ENCODE data around the gene C16orf87. TPM values are rescaled to one million over a fixed set of nuclear protein-coding genes. Genes with fewer than 3 reads are reported as not detected.

The C16orf87 gene
- total RNA-seq, 1 donor from 2014 or later: 11.0 TPM

DNA sequence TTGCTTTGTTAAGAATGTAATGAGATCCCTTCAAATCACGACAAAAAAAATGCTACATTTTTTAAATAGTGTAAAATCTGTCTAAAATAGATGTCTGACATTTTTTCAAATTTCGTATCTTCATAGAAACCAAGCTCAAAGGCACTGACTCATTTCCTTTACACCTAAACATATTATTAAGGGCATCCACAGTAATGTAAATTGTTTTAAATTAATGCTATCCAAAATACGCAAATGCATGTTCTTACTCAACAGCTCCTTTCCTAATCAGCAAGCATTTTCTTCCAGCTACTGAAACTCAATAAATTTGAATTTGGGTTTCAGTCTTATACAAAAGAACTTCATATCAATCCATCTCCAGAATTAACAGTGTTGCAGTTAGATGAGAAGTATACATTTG is 4.3 kb downstream of the C16orf87 start:
- no peak overlapping the region for H3K9ac ChIP-seq (ENCODE audit: low read depth in 1 of 3, low read length in 3 of 3)
- no peak overlapping the region for H3K27ac ChIP-seq (ENCODE audit: low read depth, low read length)
- no peaks in the 10 kb centered on the region for H3K27me3 ChIP-seq (ENCODE audit: control insufficient read depth in 3 of 3, insufficient read depth in 3 of 3, low read length in 3 of 3)
- H3K4me1 ChIP-seq (ENCODE audit: control insufficient read depth in 3 of 3, insufficient read depth in 3 of 3, low read length in 3 of 3): peaks cover 0 to 9% (median 0%) of the 10 kb centered on the region in 3 donors
- peaks cover 0 to 3% (median 0%) of the 10 kb centered on the region in 3 donors for H3K36me3 ChIP-seq (ENCODE audit: control insufficient read depth in 3 of 3, insufficient read depth in 3 of 3, low read length in 3 of 3)
- H3K9me3 ChIP-seq (ENCODE audit: control insufficient read depth in 3 of 3, low read length in 3 of 3): no peaks in the 10 kb centered on the region
- no peak overlapping the region for H3K4me3 ChIP-seq (ENCODE audit: low read length in 3 of 3)

- Histone ChIP-seq H3K4me1 (ENCODE audit: control insufficient read depth in 3 of 3, insufficient read depth in 3 of 3, low read length in 3 of 3) (no peaks in the 10 kb centered on the region), H3K27me3 (ENCODE audit: control insufficient read depth in 3 of 3, insufficient read depth in 3 of 3, low read length in 3 of 3) (no peaks in the 10 kb centered on the region), H3K36me3 (ENCODE audit: control insufficient read depth in 3 of 3, insufficient read depth in 3 of 3, low read length in 3 of 3) (peaks cover 0 to 3% (median 0%) of the 10 kb centered on the region in 3 donors)
These were observed 8.7 kb downstream of the C16orf87 start for GRCh38 chr16:46822270-46822669.

DNA sequence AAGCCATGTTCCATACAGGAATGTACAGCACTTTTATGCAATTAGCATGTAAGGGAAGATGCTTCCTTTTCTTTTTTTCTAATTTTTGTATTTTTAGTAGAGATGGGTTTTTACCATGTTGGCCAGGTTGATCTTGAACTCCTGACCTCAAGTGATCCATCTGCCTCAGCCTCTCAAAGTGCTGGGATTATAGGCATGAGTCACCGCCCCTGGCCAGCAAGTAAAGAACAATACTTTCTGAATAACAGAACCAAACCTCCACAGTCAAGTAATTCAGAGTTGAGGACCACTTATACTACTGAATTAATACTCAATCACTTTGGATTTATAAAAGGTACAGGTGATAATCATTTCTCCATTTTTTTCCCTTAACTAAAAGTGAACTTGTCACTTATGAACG is 13.0 kb downstream of the C16orf87 start:
- H3K9ac ChIP-seq (ENCODE audit: low read depth in 1 of 3, low read length in 3 of 3): no peak overlapping the region
- no peak overlapping the region for H3K27ac ChIP-seq (ENCODE audit: low read depth, low read length)
- no peaks in the 10 kb centered on the region for H3K36me3 ChIP-seq (ENCODE audit: control insufficient read depth in 3 of 3, insufficient read depth in 3 of 3, low read length in 3 of 3)
- no peak overlapping the region for H3K4me3 ChIP-seq (ENCODE audit: low read length in 3 of 3)
- H3K4me1 ChIP-seq (ENCODE audit: control insufficient read depth in 3 of 3, insufficient read depth in 3 of 3, low read length in 3 of 3): peaks cover 0 to 7% (median 0%) of the 10 kb centered on the region in 3 donors
- no peaks in the 10 kb centered on the region for H3K27me3 ChIP-seq (ENCODE audit: control insufficient read depth in 3 of 3, insufficient read depth in 3 of 3, low read length in 3 of 3)
- H3K9me3 ChIP-seq (ENCODE audit: control insufficient read depth in 3 of 3, low read length in 3 of 3): no peaks in the 10 kb centered on the region

More at GRCh38 chr16:46822270-46822669, 8.7 kb downstream of the C16orf87 start:
- Histone ChIP-seq H3K4me3 (ENCODE audit: low read length in 3 of 3) (no peak overlapping the region), H3K27ac (ENCODE audit: low read depth, low read length) (no peak overlapping the region), H3K9ac (ENCODE audit: low read depth in 1 of 3, low read length in 3 of 3) (no peak overlapping the region), H3K9me3 (ENCODE audit: control insufficient read depth in 3 of 3, low read length in 3 of 3) (no peaks in the 10 kb centered on the region)

DNA sequence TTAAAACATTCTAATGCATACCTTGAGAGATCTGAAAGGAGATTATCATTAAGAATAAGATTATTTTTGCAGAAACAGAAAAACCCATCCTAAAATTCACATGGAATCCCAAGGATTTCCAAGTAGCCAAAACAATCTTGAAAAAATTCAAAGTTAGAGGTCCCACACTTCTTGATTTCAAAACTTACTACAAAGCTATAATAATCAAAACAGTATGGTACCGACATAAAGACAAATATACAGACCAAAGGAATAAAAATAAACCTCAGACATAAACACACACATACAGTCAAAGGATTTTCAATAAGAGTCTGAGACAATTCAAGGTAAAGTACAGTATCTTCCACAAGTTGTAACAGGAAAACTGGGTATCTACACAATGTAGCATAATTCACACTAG is 16.2 kb downstream of the C16orf87 start:
- H3K27ac ChIP-seq (ENCODE audit: low read depth, low read length): no peak overlapping the region
- H3K9me3 ChIP-seq (ENCODE audit: control insufficient read depth in 3 of 3, low read length in 3 of 3): no peaks in the 10 kb centered on the region
- no peak overlapping the region for H3K4me3 ChIP-seq (ENCODE audit: low read length in 3 of 3)
- no peaks in the 10 kb centered on the region for H3K27me3 ChIP-seq (ENCODE audit: control insufficient read depth in 3 of 3, insufficient read depth in 3 of 3, low read length in 3 of 3)
- H3K36me3 ChIP-seq (ENCODE audit: control insufficient read depth in 3 of 3, insufficient read depth in 3 of 3, low read length in 3 of 3): no peaks in the 10 kb centered on the region
- H3K9ac ChIP-seq (ENCODE audit: low read depth in 1 of 3, low read length in 3 of 3): no peak overlapping the region
- H3K4me1 ChIP-seq (ENCODE audit: control insufficient read depth in 3 of 3, insufficient read depth in 3 of 3, low read length in 3 of 3): peaks cover 6 to 11% (median 7%) of the 10 kb centered on the region in 3 donors

DNA sequence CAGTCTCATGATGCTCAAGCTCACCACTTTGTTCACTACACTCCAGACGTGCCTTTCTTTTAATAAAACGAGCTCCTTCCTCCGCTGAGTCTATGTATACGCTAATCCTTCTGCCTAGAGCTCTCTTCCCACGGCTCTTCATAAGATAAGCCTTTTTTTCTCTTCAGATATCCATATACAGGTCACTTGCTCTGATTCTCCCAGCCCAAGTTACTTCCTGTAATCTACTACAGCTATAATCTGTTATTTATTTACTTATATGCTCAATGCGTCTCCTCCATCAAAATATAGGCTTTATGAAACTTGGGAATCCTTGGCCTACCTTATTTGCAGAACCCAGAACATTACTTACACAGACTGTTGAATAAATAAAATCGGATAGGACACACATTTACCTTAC is 17.4 kb downstream of the C16orf87 start:
- H3K36me3 ChIP-seq (ENCODE audit: control insufficient read depth in 3 of 3, insufficient read depth in 3 of 3, low read length in 3 of 3): no peaks in the 10 kb centered on the region
- H3K9me3 ChIP-seq (ENCODE audit: control insufficient read depth in 3 of 3, low read length in 3 of 3): no peaks in the 10 kb centered on the region
- H3K4me1 ChIP-seq (ENCODE audit: control insufficient read depth in 3 of 3, insufficient read depth in 3 of 3, low read length in 3 of 3): peaks cover 7 to 14% (median 11%) of the 10 kb centered on the region in 3 donors
- no peaks in the 10 kb centered on the region for H3K27me3 ChIP-seq (ENCODE audit: control insufficient read depth in 3 of 3, insufficient read depth in 3 of 3, low read length in 3 of 3)
- H3K27ac ChIP-seq (ENCODE audit: low read depth, low read length): no peak overlapping the region
- no peak overlapping the region for H3K9ac ChIP-seq (ENCODE audit: low read depth in 1 of 3, low read length in 3 of 3)
- H3K4me3 ChIP-seq (ENCODE audit: low read length in 3 of 3): no peak overlapping the region

GRCh38 chr16:46812781-46813540 is 18.0 kb downstream of the C16orf87 start:
- no peak overlapping the region for H3K4me3 ChIP-seq (ENCODE audit: low read length in 3 of 3)
- peaks cover 7 to 14% (median 11%) of the 10 kb centered on the region in 3 donors for H3K4me1 ChIP-seq (ENCODE audit: control insufficient read depth in 3 of 3, insufficient read depth in 3 of 3, low read length in 3 of 3)
- H3K9ac ChIP-seq (ENCODE audit: low read depth in 1 of 3, low read length in 3 of 3): no peak overlapping the region
- H3K36me3 ChIP-seq (ENCODE audit: control insufficient read depth in 3 of 3, insufficient read depth in 3 of 3, low read length in 3 of 3): no peaks in the 10 kb centered on the region
- no peak overlapping the region for H3K27ac ChIP-seq (ENCODE audit: low read depth, low read length)
- no peaks in the 10 kb centered on the region for H3K27me3 ChIP-seq (ENCODE audit: control insufficient read depth in 3 of 3, insufficient read depth in 3 of 3, low read length in 3 of 3)
- H3K9me3 ChIP-seq (ENCODE audit: control insufficient read depth in 3 of 3, low read length in 3 of 3): no peaks in the 10 kb centered on the region

DNA sequence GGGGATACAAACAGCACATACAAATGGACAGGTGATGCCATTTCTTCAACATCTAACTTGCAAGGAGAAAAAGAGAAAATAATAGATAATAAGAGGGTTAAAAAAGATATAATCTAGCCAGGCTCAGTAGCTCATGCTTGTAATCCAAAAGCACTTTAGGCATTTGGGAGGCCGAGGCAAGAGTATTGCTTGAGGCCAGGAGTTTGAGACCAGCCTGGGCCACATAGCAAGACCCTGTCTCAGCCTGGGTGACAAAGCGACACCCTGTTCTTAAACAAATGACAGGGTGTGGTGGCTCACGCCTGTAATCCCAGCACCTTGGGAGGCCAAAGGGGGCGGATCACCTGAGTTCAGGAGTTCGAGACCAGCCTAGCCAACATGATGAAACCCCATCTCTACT is 19.3 kb downstream of the C16orf87 start:
- no peak overlapping the region for H3K27ac ChIP-seq (ENCODE audit: low read depth, low read length)
- H3K27me3 ChIP-seq (ENCODE audit: control insufficient read depth in 3 of 3, insufficient read depth in 3 of 3, low read length in 3 of 3): no peaks in the 10 kb centered on the region
- H3K9ac ChIP-seq (ENCODE audit: low read depth in 1 of 3, low read length in 3 of 3): no peak overlapping the region
- no peaks in the 10 kb centered on the region for H3K9me3 ChIP-seq (ENCODE audit: control insufficient read depth in 3 of 3, low read length in 3 of 3)
- no peaks in the 10 kb centered on the region for H3K36me3 ChIP-seq (ENCODE audit: control insufficient read depth in 3 of 3, insufficient read depth in 3 of 3, low read length in 3 of 3)
- no peak overlapping the region for H3K4me3 ChIP-seq (ENCODE audit: low read length in 3 of 3)
- H3K4me1 ChIP-seq (ENCODE audit: control insufficient read depth in 3 of 3, insufficient read depth in 3 of 3, low read length in 3 of 3): peaks cover 7 to 14% (median 11%) of the 10 kb centered on the region in 3 donors

DNA sequence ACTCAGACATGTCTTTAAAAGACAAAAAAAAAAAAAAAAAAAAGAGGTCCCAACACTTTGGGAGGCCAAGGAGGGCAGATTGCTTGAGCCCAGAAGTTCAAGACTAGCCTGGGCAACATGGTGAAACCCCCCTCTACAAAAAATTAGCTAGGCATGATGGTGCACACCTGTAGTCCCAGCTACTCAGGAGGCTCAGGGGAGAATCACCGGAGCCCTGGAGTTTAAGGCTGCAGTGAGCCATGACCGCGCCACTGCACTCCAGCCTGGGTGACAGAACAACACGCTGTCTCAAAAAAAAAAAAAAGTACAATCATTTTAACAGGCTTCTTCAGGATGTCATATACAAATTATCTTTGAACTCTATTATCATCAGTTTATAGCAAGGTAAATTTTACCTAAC is 22.0 kb downstream of the C16orf87 start:
- H3K4me3 ChIP-seq (ENCODE audit: low read length in 3 of 3): no peak overlapping the region
- no peaks in the 10 kb centered on the region for H3K27me3 ChIP-seq (ENCODE audit: control insufficient read depth in 3 of 3, insufficient read depth in 3 of 3, low read length in 3 of 3)
- no peak overlapping the region for H3K9ac ChIP-seq (ENCODE audit: low read depth in 1 of 3, low read length in 3 of 3)
- H3K9me3 ChIP-seq (ENCODE audit: control insufficient read depth in 3 of 3, low read length in 3 of 3): no peaks in the 10 kb centered on the region
- H3K36me3 ChIP-seq (ENCODE audit: control insufficient read depth in 3 of 3, insufficient read depth in 3 of 3, low read length in 3 of 3): no peaks in the 10 kb centered on the region
- peaks cover 7 to 11% (median 10%) of the 10 kb centered on the region in 3 donors for H3K4me1 ChIP-seq (ENCODE audit: control insufficient read depth in 3 of 3, insufficient read depth in 3 of 3, low read length in 3 of 3)
- H3K27ac ChIP-seq (ENCODE audit: low read depth, low read length): no peak overlapping the region

DNA sequence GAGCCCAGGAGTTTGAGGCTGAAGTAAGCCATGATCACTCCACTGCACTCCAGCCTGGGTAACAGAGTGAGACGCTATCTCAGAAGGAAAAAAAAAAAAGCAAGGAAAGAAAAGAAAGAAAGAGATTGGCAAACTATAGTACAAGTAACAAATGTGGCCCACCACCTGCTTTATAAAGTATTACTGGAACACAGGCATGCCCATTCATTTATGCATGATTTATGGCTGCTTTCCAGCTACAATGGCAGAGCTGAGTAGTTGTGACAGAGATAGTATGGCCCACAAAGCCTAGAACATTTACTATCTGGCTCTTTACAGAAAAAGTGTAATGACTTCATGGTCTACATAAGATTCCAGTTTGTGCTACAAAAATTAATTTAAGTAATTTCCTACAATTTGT is 23.6 kb downstream of the C16orf87 start:
- no peak overlapping the region for H3K9ac ChIP-seq (ENCODE audit: low read depth in 1 of 3, low read length in 3 of 3)
- H3K36me3 ChIP-seq (ENCODE audit: control insufficient read depth in 3 of 3, insufficient read depth in 3 of 3, low read length in 3 of 3): peaks cover 0 to 4% (median 3%) of the 10 kb centered on the region in 3 donors
- H3K4me1 ChIP-seq (ENCODE audit: control insufficient read depth in 3 of 3, insufficient read depth in 3 of 3, low read length in 3 of 3): peaks cover 7 to 11% (median 7%) of the 10 kb centered on the region in 3 donors
- no peak overlapping the region for H3K4me3 ChIP-seq (ENCODE audit: low read length in 3 of 3)
- H3K9me3 ChIP-seq (ENCODE audit: control insufficient read depth in 3 of 3, low read length in 3 of 3): no peaks in the 10 kb centered on the region
- H3K27me3 ChIP-seq (ENCODE audit: control insufficient read depth in 3 of 3, insufficient read depth in 3 of 3, low read length in 3 of 3): no peaks in the 10 kb centered on the region
- H3K27ac ChIP-seq (ENCODE audit: low read depth, low read length): no peak overlapping the region

DNA sequence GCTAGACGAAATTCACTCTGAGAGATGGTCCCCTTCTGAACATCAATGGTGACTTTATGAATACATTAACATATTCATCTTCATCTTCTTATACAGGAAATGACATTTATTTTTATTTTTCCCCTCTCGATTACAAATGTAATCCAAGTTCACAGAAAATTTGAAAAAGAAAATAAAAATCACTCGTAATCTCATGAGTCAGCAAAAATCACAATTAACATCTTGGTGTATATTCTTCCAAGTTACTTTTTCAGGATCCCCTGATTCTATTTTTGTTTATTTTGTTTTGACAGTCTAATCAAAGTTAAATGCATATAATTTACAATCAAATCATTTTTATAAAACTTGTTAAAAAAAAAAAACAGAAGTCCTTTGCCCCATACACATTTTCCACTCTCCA is 27.6 kb downstream of the C16orf87 start:
- Histone ChIP-seq H3K9ac (ENCODE audit: low read depth in 1 of 3, low read length in 3 of 3) (no peak overlapping the region), H3K27ac (ENCODE audit: low read depth, low read length) (no peak overlapping the region), H3K4me3 (ENCODE audit: low read length in 3 of 3) (no peak overlapping the region), H3K9me3 (ENCODE audit: control insufficient read depth in 3 of 3, low read length in 3 of 3) (no peaks in the 10 kb centered on the region), H3K27me3 (ENCODE audit: control insufficient read depth in 3 of 3, insufficient read depth in 3 of 3, low read length in 3 of 3) (no peaks in the 10 kb centered on the region), H3K36me3 (ENCODE audit: control insufficient read depth in 3 of 3, insufficient read depth in 3 of 3, low read length in 3 of 3) (peaks cover 0 to 4% (median 3%) of the 10 kb centered on the region in 3 donors), H3K4me1 (ENCODE audit: control insufficient read depth in 3 of 3, insufficient read depth in 3 of 3, low read length in 3 of 3) (no peaks in the 10 kb centered on the region)
